ENCODE data around the gene NTM.

Gene NTM

DNA sequence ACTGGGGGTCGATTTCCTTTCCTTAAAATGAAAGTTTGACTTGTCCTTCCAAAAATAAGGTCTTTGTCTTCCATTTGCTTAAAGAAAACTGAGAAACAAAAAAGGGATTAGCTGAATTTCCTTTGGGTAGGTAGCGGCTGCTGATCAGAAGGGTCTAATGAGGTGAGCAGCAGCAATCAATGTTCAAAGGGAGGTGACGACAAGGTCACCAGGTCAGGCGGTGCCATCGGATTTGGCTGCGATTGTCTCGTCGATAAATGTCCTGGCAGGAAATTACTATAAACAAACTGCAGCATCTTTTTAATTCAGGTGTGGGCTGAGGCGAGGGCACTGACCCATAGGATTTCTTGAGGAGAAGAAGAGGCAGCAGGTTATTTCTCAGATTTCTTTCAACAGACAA, 480.1 kb downstream of the NTM start:
- WGBS (ENCODE audit: extremely low coverage, insufficient coverage, low lambda C conversion rate): no CpG with 5 or more reads among the region's 9 CpGs
- no peak for DNase-seq
- no peak overlapping the region for H2AK5ac ChIP-seq (ENCODE audit: low read length)

DNA sequence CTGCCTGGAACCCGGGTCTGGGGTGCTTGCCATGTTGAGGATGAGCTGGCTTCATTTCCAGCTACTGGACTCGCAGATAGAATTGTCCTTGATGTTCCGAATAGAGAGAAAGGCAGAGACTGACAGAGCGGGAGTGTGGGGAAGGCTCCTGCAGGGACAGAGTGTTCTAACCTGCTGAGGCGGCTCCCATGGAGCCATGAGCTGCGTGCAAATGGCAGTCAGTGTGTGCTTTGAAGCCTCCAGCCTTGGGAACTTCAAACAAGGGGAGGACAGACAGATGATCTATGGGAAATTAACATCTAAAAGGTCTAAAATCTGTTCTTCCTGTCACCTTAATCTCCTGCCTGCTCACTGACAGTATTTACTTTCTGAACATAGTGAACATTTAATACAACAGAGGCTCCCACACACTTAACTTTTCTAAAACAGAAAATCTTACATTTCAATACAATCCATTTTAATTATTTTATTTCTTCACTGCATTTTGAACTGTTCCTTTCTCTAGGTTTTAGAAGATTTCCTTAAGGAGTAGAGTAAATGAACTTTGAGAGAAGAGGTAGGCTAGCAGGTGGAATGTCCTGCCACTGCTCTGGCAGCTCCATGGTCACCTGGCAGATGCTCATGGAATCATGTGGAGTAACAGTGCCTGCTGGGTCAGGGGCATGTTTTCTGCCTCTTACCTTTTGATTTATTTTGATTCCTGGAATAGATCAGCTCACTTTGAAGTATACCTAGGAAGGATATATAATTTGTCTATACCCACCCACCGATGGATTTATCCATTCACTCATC, 481.7 kb downstream of the NTM start:
- Histone ChIP-seq H3K79me1 (ENCODE audit: low read length) (no peaks in the 10 kb centered on the region), H3K23ac (ENCODE audit: low read length) (no peak overlapping the region), H3K4me2 (ENCODE audit: low read length) (no peak overlapping the region), H2BK15ac (replicated peaks; ENCODE audit: low read depth) (no peak overlapping the region), H2BK120ac (ENCODE audit: low read depth, low read length) (no peak overlapping the region), H3K4me1 (ENCODE audit: control insufficient read depth, low read depth, low read length) (no peaks in the 10 kb centered on the region), H4K8ac (ENCODE audit: low read depth, low read length) (no peak overlapping the region), H3K18ac (ENCODE audit: low read length) (no peak overlapping the region), H3K27me3 (ENCODE audit: insufficient read depth, low read length, poor library complexity) (no peaks in the 10 kb centered on the region), H3K36me3 (ENCODE audit: control insufficient read depth, insufficient read depth, low read length) (no peaks in the 10 kb centered on the region), H3K4me3 (ENCODE audit: low read length) (no peak overlapping the region), H3K27ac (ENCODE audit: low read depth, low read length) (no peak overlapping the region), H3K79me2 (ENCODE audit: control insufficient read depth, insufficient read depth, low read length) (no peaks in the 10 kb centered on the region), H3K4ac (ENCODE audit: low read depth, low read length) (no peak overlapping the region), H3K9ac (ENCODE audit: low read length) (no peak overlapping the region), H3K56ac (ENCODE audit: low read length) (no peak overlapping the region), H2AK5ac (ENCODE audit: low read length) (no peak overlapping the region), H4K5ac (ENCODE audit: low read length) (no peak overlapping the region), H2BK5ac (ENCODE audit: low read length) (no peak overlapping the region)
- no CpG with 5 or more reads among the region's 7 CpGs for WGBS (ENCODE audit: extremely low coverage, insufficient coverage, low lambda C conversion rate)
- DNase-seq: no peak

More for the DNA sequence above, 480.1 kb downstream of the NTM start:
- H3K4ac ChIP-seq (ENCODE audit: low read depth, low read length): no peak overlapping the region
- no peaks in the 10 kb centered on the region for H3K27me3 ChIP-seq (ENCODE audit: insufficient read depth, low read length, poor library complexity)
- H4K8ac ChIP-seq (ENCODE audit: low read depth, low read length): no peak overlapping the region
- no peak overlapping the region for H2BK5ac ChIP-seq (ENCODE audit: low read length)
- H2BK15ac ChIP-seq (replicated peaks; ENCODE audit: low read depth): no peak overlapping the region
- no peak overlapping the region for H2BK120ac ChIP-seq (ENCODE audit: low read depth, low read length)
- H3K27ac ChIP-seq (ENCODE audit: low read depth, low read length): no peak overlapping the region
- H3K79me2 ChIP-seq (ENCODE audit: control insufficient read depth, insufficient read depth, low read length): no peaks in the 10 kb centered on the region
- no peak overlapping the region for H3K4me2 ChIP-seq (ENCODE audit: low read length)
- H3K36me3 ChIP-seq (ENCODE audit: control insufficient read depth, insufficient read depth, low read length): no peaks in the 10 kb centered on the region
- H3K4me3 ChIP-seq (ENCODE audit: low read length): no peak overlapping the region
- H3K23ac ChIP-seq (ENCODE audit: low read length): no peak overlapping the region
- H4K5ac ChIP-seq (ENCODE audit: low read length): no peak overlapping the region
- H3K79me1 ChIP-seq (ENCODE audit: low read length): no peaks in the 10 kb centered on the region
- H3K56ac ChIP-seq (ENCODE audit: low read length): no peak overlapping the region
- no peak overlapping the region for H3K9ac ChIP-seq (ENCODE audit: low read length)
- H3K18ac ChIP-seq (ENCODE audit: low read length): no peak overlapping the region
- H3K4me1 ChIP-seq (ENCODE audit: control insufficient read depth, low read depth, low read length): no peaks in the 10 kb centered on the region

DNA sequence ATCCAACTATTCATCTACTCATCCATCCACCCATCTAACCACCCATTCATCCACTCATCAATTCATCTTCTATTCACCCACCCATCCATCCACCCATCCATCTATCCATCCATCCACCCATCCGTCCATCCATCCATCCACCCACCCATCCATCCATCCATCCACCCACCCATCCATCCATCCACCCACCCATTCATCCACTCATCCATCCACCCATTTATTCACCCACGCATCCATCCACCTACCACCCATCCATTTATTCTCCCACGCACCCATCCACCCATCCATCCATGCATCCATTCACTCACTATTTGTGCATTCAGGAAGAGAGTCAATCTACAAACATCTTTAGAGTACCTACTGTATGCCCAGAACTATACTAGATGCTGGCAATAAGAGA, 482.3 kb downstream of the NTM start:
- Histone ChIP-seq H4K8ac (ENCODE audit: low read depth, low read length) (no peak overlapping the region), H2BK120ac (ENCODE audit: low read depth, low read length) (no peak overlapping the region), H4K5ac (ENCODE audit: low read length) (no peak overlapping the region), H3K79me1 (ENCODE audit: low read length) (no peaks in the 10 kb centered on the region), H3K9ac (ENCODE audit: low read length) (no peak overlapping the region), H2BK15ac (replicated peaks; ENCODE audit: low read depth) (no peak overlapping the region), H3K79me2 (ENCODE audit: control insufficient read depth, insufficient read depth, low read length) (no peaks in the 10 kb centered on the region), H3K56ac (ENCODE audit: low read length) (no peak overlapping the region), H3K4me2 (ENCODE audit: low read length) (no peak overlapping the region), H3K27me3 (ENCODE audit: insufficient read depth, low read length, poor library complexity) (no peaks in the 10 kb centered on the region), H3K27ac (ENCODE audit: low read depth, low read length) (no peak overlapping the region), H2AK5ac (ENCODE audit: low read length) (no peak overlapping the region), H3K4ac (ENCODE audit: low read depth, low read length) (no peak overlapping the region), H3K18ac (ENCODE audit: low read length) (no peak overlapping the region), H3K4me3 (ENCODE audit: low read length) (no peak overlapping the region), H3K4me1 (ENCODE audit: control insufficient read depth, low read depth, low read length) (no peaks in the 10 kb centered on the region), H3K23ac (ENCODE audit: low read length) (no peak overlapping the region), H2BK5ac (ENCODE audit: low read length) (no peak overlapping the region), H3K36me3 (ENCODE audit: control insufficient read depth, insufficient read depth, low read length) (no peaks in the 10 kb centered on the region)
- DNase-seq: no peak
- 100% methylated on average over 2 of the region's 3 CpGs for WGBS (ENCODE audit: extremely low coverage, insufficient coverage, low lambda C conversion rate)

DNA sequence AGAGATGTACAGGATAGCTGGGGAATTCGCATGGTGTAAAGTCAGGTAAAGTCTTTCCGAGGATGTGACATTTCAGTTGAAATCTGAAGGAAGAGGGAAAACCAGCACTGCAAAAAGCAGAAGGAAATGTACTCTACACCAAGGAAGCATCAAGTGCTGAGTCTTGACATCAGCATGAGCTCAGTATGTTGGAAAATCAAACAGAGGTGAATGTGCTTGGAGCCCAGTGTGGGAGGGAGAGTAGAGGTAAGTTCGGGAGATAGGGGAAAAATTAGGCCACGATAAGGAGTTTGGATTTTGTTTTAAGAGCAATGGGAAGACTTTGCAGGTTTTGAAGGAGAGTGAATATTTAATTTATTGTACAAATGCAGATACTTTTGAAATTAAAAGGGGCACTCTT, 484.0 kb downstream of the NTM start:
- Histone ChIP-seq H3K79me1 (ENCODE audit: low read length) (no peaks in the 10 kb centered on the region), H3K27ac (ENCODE audit: low read depth, low read length) (no peak overlapping the region), H3K27me3 (ENCODE audit: insufficient read depth, low read length, poor library complexity) (no peaks in the 10 kb centered on the region), H3K9ac (ENCODE audit: low read length) (no peak overlapping the region), H3K23ac (ENCODE audit: low read length) (no peak overlapping the region), H3K4me2 (ENCODE audit: low read length) (no peak overlapping the region), H3K36me3 (ENCODE audit: control insufficient read depth, insufficient read depth, low read length) (no peaks in the 10 kb centered on the region), H3K56ac (ENCODE audit: low read length) (no peak overlapping the region), H3K79me2 (ENCODE audit: control insufficient read depth, insufficient read depth, low read length) (no peaks in the 10 kb centered on the region), H2BK5ac (ENCODE audit: low read length) (no peak overlapping the region), H2AK5ac (ENCODE audit: low read length) (no peak overlapping the region), H3K18ac (ENCODE audit: low read length) (no peak overlapping the region), H4K8ac (ENCODE audit: low read depth, low read length) (no peak overlapping the region), H2BK120ac (ENCODE audit: low read depth, low read length) (no peak overlapping the region), H3K4me1 (ENCODE audit: control insufficient read depth, low read depth, low read length) (no peaks in the 10 kb centered on the region), H2BK15ac (replicated peaks; ENCODE audit: low read depth) (no peak overlapping the region), H3K4me3 (ENCODE audit: low read length) (no peak overlapping the region), H4K5ac (ENCODE audit: low read length) (no peak overlapping the region), H3K4ac (ENCODE audit: low read depth, low read length) (no peak overlapping the region)
- WGBS (ENCODE audit: extremely low coverage, insufficient coverage, low lambda C conversion rate): 100% methylated on average over 2 of the region's 4 CpGs
- no peak for DNase-seq

DNA sequence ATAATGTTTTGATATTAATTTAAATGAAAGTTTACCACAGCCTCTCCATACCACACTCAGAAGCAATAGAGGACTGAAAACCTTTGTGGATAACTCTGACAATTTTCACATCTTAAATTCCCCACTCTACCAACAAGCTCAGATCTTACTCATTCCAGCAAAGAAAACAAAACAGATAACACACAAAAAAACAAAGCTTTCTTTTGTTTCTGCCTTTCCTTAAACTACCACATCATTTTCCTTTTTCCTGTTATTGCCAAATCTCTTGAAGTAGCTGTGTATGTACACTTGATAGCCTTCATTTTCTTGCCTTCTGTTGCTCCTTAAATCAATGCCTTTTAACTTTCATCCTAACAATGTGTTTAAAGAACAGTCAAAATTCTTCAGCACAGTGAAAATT, 484.9 kb downstream of the NTM start:
- Histone ChIP-seq H3K18ac (ENCODE audit: low read length) (no peak overlapping the region), H2BK5ac (ENCODE audit: low read length) (no peak overlapping the region), H2BK120ac (ENCODE audit: low read depth, low read length) (no peak overlapping the region), H3K4me2 (ENCODE audit: low read length) (no peak overlapping the region), H2BK15ac (replicated peaks; ENCODE audit: low read depth) (no peak overlapping the region), H2AK5ac (ENCODE audit: low read length) (no peak overlapping the region), H3K56ac (ENCODE audit: low read length) (no peak overlapping the region), H3K4me3 (ENCODE audit: low read length) (no peak overlapping the region), H4K5ac (ENCODE audit: low read length) (no peak overlapping the region), H3K4ac (ENCODE audit: low read depth, low read length) (no peak overlapping the region), H3K27me3 (ENCODE audit: insufficient read depth, low read length, poor library complexity) (no peaks in the 10 kb centered on the region), H3K4me1 (ENCODE audit: control insufficient read depth, low read depth, low read length) (no peaks in the 10 kb centered on the region), H4K8ac (ENCODE audit: low read depth, low read length) (no peak overlapping the region), H3K23ac (ENCODE audit: low read length) (no peak overlapping the region), H3K27ac (ENCODE audit: low read depth, low read length) (no peak overlapping the region), H3K79me2 (ENCODE audit: control insufficient read depth, insufficient read depth, low read length) (no peaks in the 10 kb centered on the region), H3K79me1 (ENCODE audit: low read length) (no peaks in the 10 kb centered on the region), H3K9ac (ENCODE audit: low read length) (no peak overlapping the region), H3K36me3 (ENCODE audit: control insufficient read depth, insufficient read depth, low read length) (no peaks in the 10 kb centered on the region)
- DNase-seq: no peak

- H3K4ac ChIP-seq (ENCODE audit: low read depth, low read length): no peak overlapping the region
- H3K4me3 ChIP-seq (ENCODE audit: low read length): no peak overlapping the region
- H3K27ac ChIP-seq (ENCODE audit: low read depth, low read length): no peak overlapping the region
- no peak for DNase-seq
- no peak overlapping the region for H3K4me2 ChIP-seq (ENCODE audit: low read length)
- no CpG with 5 or more reads among the region's 5 CpGs for WGBS (ENCODE audit: extremely low coverage, insufficient coverage, low lambda C conversion rate)
- no peaks in the 10 kb centered on the region for H3K4me1 ChIP-seq (ENCODE audit: control insufficient read depth, low read depth, low read length)
- no peaks in the 10 kb centered on the region for H3K36me3 ChIP-seq (ENCODE audit: control insufficient read depth, insufficient read depth, low read length)
- no peak overlapping the region for H3K56ac ChIP-seq (ENCODE audit: low read length)
- no peak overlapping the region for H2BK15ac ChIP-seq (replicated peaks; ENCODE audit: low read depth)
- H2BK120ac ChIP-seq (ENCODE audit: low read depth, low read length): no peak overlapping the region
- H3K23ac ChIP-seq (ENCODE audit: low read length): no peak overlapping the region
- H2AK5ac ChIP-seq (ENCODE audit: low read length): no peak overlapping the region
- no peaks in the 10 kb centered on the region for H3K79me1 ChIP-seq (ENCODE audit: low read length)
- no peak overlapping the region for H3K18ac ChIP-seq (ENCODE audit: low read length)
- H4K8ac ChIP-seq (ENCODE audit: low read depth, low read length): no peak overlapping the region
- no peak overlapping the region for H4K5ac ChIP-seq (ENCODE audit: low read length)
- no peak overlapping the region for H2BK5ac ChIP-seq (ENCODE audit: low read length)
- H3K27me3 ChIP-seq (ENCODE audit: insufficient read depth, low read length, poor library complexity): no peaks in the 10 kb centered on the region
- H3K9ac ChIP-seq (ENCODE audit: low read length): no peak overlapping the region
- no peaks in the 10 kb centered on the region for H3K79me2 ChIP-seq (ENCODE audit: control insufficient read depth, insufficient read depth, low read length)
Measured at GRCh38 chr11:131857246-131857645, 486.8 kb downstream of the NTM start.

Measured in mesendoderm (in vitro differentiated cells).